Thoracic aorta (tissue), 2 donors: ENCODE data around the gene ZNF665. TPM values are rescaled to one million over a fixed set of nuclear protein-coding genes. Genes with fewer than 3 reads are reported as not detected.

Experiments used
- ATAC-seq: fragments of 150-250 bp; one replicate; pipeline ENCODE4 v1.8.0; 2017; ENCODE audit warnings: low read depth; ENCODE audit not compliant: insufficient number of reproducible peaks, low FRiP score
- DNase-seq: peaks from one replicate; pipeline ENCODE4 v3.0.0-alpha.2; 2020; ENCODE audit warnings: low spot score
- H3K27ac ChIP-seq, 2 donors: fragments of 200-600 bp; sonication (generic); 1 replicate in 1 of 2; 2 replicates in 1 of 2; pipeline ENCODE4 v1.5.1; 2016; ENCODE audit warnings: mild to moderate bottlenecking in 2 of 2, moderate library complexity in 2 of 2
- H3K27me3 ChIP-seq: fragments of 200-600 bp; sonication (generic); replicated peaks from 2 replicates; pipeline ENCODE4 v1.6.0; 2016; ENCODE audit warnings: mild to moderate bottlenecking; ENCODE audit not compliant: insufficient read depth
- H3K36me3 ChIP-seq: fragments of 200-600 bp; sonication (generic); one replicate; pipeline ENCODE4 v1.5.1; 2016
- H3K4me1 ChIP-seq, 2 donors: fragments of 200-600 bp; sonication (generic); 1 replicate in 1 of 2; 2 replicates in 1 of 2; pipeline versions ENCODE4 v1.5.1 to v1.6.0; 2016; ENCODE audit warnings: low read depth in 2 of 2, mild to moderate bottlenecking in 1 of 2; ENCODE audit not compliant: control insufficient read depth in 1 of 2
- H3K4me3 ChIP-seq: fragments of 200-600 bp; sonication (generic); 2 replicates; pipeline ENCODE4 v1.5.1; 2016; ENCODE audit warnings: mild to moderate bottlenecking
- H3K9me3 ChIP-seq: fragments of 200-600 bp; sonication (generic); 2 replicates; pipeline ENCODE4 v1.5.1; 2016
- total RNA-seq, 2 donors: library from RNA; depleted of rRNA; stranded (reverse); fragments of >200 nt; gene quantifications; one replicate each; pipeline versions ENCODE4 v1.1.0 to v1.2.3, GENCODE V29; 2016
- TF ChIP-seq, protein P1 (sequence below): fragments of 200-600 bp; sonication (generic); IDR thresholded peaks from one replicate; pipeline ENCODE4 v1.5.1; 2019; ENCODE audit warnings: antibody characterized with exemption

The ZNF665 gene
- total RNA-seq, 2 donors from 2014 or later = 4.5 to 6.6 TPM

DNA sequence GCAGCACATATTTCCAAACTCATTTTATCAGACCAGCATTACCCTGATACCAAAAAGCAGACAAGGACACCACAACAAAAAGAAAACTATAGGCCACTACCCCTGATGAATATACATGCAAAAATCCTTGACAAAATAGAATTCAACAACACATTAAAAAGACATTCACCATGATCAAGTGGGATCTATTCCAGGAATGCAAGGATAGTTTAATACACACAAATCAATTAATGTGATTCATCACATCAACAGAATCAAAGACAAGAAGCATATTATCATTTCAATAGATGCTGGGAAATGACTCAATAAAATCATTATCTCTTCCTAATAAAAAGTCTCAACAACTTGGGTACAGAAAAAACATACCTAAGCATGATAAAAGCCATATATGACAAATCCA, 45.5 kb downstream of the ZNF665 start:
- peaks cover 72% of the 10 kb centered on the region for H3K36me3 ChIP-seq
- H3K4me1 ChIP-seq = no peaks in the 10 kb centered on the region
- H3K4me3 ChIP-seq = no peak overlapping the region
- H3K27me3 ChIP-seq = no peaks in the 10 kb centered on the region
- DNase-seq (no peak), ATAC-seq (no peak)
- no peak overlapping the region for H3K27ac ChIP-seq
- peaks cover 79% of the 10 kb centered on the region for H3K9me3 ChIP-seq
- TF ChIP-seq, protein P1, sequence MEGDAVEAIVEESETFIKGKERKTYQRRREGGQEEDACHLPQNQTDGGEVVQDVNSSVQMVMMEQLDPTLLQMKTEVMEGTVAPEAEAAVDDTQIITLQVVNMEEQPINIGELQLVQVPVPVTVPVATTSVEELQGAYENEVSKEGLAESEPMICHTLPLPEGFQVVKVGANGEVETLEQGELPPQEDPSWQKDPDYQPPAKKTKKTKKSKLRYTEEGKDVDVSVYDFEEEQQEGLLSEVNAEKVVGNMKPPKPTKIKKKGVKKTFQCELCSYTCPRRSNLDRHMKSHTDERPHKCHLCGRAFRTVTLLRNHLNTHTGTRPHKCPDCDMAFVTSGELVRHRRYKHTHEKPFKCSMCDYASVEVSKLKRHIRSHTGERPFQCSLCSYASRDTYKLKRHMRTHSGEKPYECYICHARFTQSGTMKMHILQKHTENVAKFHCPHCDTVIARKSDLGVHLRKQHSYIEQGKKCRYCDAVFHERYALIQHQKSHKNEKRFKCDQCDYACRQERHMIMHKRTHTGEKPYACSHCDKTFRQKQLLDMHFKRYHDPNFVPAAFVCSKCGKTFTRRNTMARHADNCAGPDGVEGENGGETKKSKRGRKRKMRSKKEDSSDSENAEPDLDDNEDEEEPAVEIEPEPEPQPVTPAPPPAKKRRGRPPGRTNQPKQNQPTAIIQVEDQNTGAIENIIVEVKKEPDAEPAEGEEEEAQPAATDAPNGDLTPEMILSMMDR = no peak

DNA sequence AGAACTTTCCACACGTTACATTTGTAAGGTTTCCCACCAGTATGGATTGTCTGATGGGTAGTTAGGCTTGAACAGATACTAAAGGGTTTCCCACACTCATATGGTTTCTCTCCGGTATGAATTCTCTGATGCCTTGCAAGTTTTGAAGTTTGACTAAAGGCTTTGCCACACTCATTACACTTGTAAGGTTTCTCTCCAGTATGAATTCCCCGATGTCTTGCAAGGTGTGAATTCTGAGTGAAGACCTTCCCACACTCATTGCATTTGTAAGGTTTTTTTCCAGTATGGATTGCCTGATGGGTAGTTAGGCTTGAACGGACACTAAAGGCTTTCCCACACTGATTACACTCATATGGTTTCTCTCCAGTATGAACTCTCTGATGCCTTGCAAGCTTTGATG, 52.8 kb downstream of the ZNF665 start:
- H3K27me3 ChIP-seq = no peaks in the 10 kb centered on the region
- peaks cover 88% of the 10 kb centered on the region for H3K9me3 ChIP-seq
- TF ChIP-seq, protein P1 = no peak
- H3K27ac ChIP-seq = no peak overlapping the region
- no peaks in the 10 kb centered on the region for H3K4me1 ChIP-seq
- peaks cover 37% of the 10 kb centered on the region for H3K36me3 ChIP-seq
- H3K4me3 ChIP-seq = no peak overlapping the region
- no peak for DNase-seq
- ATAC-seq = no peak

DNA sequence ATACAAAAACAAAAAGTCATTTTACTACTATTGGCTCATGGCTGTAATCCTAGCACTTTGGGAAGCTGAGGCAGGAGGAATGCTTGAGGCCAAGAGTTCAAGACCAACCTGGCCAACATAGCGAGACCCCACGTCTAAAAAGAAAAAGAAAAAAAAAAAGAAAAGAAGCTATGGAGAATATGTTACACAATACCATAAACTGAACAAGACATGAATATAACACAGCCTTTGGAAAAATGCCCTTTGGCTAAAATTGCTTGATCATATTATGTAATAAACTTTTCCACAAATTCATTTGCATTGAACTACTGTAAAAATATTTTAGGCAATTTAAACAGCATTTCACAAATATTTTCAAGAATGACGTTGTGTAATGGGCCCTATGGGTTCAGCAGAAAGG, 56.7 kb downstream of the ZNF665 start:
- Histone ChIP-seq H3K4me1 (peaks cover 0 to 9% of the 10 kb centered on the region in 2 donors), H3K27me3 (no peaks in the 10 kb centered on the region), H3K4me3 (no peak overlapping the region), H3K27ac (no peak overlapping the region), H3K9me3 (peaks cover 56% of the 10 kb centered on the region), H3K36me3 (peaks cover 9% of the 10 kb centered on the region)
- no peak for ATAC-seq
- TF ChIP-seq, protein P1 = no peak
- DNase-seq = no peak

DNA sequence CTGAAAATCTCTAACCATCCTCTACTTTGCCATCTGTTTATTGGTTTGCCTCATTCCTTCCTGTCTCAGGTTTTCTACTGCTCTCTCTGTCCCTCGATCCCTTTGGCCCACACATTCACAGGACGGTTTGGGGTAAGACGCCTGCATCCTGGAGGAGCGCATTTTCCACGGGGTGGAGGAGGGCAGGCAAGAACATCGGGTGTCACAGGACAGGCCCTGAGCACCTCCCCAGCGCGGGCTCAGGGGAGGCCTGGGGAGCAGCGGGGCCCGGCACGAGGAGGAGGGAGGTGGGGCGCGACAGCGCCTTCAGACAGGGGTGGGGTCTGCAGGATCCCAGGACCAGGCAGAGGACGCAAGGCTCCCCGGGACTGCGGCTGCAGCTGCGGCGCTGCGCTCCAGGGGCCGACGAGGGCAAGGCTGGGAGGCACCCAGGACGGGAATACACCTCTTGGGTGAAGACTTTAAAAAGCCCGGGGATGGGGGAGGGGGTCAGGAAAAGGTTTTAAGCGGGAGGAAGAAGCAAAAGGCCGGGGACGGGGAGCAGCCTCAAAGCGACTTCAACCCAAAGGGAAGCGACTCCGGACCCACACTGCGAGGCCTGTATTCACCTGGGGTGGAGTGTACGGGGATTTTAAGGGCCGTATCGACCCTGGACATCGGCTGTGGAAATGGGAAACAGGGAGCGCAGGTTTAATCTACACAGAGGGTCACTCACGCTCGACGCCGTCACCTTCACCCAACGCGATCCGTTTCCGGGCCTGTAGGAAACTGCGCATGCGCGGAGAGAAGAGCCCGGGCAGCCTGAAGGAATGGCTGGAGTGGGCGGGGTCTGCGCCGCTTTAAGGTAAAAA, 60.8 kb downstream of the ZNF665 start, which contains the start of gene ZNF415:
Gene ZNF415 (minus strand): TSS at position 770 of the 851 bp plus-strand sequence. CDS start 10,234 bp downstream, outside the sequence.
- no peak for ATAC-seq
- H3K27ac ChIP-seq = peak within 1 kb of the TSS in 1 of 2 donors; percentile 37

DNA sequence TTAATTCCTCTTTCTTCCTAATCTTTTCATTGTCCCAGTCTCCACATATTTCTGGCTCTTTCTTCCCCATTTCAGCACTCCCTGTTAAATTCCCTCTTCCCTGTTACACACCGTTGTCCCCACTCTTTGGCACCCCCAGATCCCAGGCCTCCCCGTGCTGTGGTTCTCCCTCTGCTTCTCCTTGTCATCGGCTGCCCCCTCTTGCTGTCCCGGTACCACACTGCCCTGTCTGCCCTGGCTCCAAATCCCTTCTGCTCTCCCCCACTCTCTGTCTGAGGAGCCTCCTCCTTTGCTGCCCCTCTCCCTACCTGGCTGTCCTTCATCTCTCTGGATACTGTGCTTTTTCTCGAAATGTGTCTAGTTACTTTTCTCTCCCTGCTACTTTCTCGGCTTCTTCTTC, 61.4 kb downstream of the ZNF665 start:
- no peak for ATAC-seq
- peaks cover 9% of the 10 kb centered on the region for H3K9me3 ChIP-seq
- H3K4me1 ChIP-seq = peaks cover 0 to 12% of the 10 kb centered on the region in 2 donors
- peak overlapping the region; percentile 76 for H3K4me3 ChIP-seq
- H3K27ac ChIP-seq = no peak overlapping the region
- H3K36me3 ChIP-seq = no peaks in the 10 kb centered on the region
- no peak for DNase-seq
- no peaks in the 10 kb centered on the region for H3K27me3 ChIP-seq
- TF ChIP-seq, protein P1 = no peak

More for the DNA sequence above, 60.8 kb downstream of the ZNF665 start, which contains the start of gene ZNF415:
- peaks cover 15% of the 10 kb centered on the region for H3K9me3 ChIP-seq
- no peaks in the 10 kb centered on the region for H3K36me3 ChIP-seq
- H3K27me3 ChIP-seq = no peaks in the 10 kb centered on the region
- peak; percentile 25 for DNase-seq
- peak within 1 kb of the TSS; percentile 76 for H3K4me3 ChIP-seq
- peaks cover 0 to 12% of the 10 kb centered on the region in 2 donors for H3K4me1 ChIP-seq
- TF ChIP-seq, protein P1 = no peak
